C1 segment of cervical spinal cord (tissue), 14 donors: ENCODE measurements around the gene RIMBP2.
"Not testable (repeated sequence)": the region's sequence is repeated elsewhere in the genome, so short reads cannot be mapped to it uniquely, and the experiment has no call there.

ENCODE experiments used
- DNase-seq, 14 donors: peaks; one replicate each; lab custom pipeline; 2025; lab: John Stamatoyannopoulos, UW

The RIMBP2 gene, protein sequence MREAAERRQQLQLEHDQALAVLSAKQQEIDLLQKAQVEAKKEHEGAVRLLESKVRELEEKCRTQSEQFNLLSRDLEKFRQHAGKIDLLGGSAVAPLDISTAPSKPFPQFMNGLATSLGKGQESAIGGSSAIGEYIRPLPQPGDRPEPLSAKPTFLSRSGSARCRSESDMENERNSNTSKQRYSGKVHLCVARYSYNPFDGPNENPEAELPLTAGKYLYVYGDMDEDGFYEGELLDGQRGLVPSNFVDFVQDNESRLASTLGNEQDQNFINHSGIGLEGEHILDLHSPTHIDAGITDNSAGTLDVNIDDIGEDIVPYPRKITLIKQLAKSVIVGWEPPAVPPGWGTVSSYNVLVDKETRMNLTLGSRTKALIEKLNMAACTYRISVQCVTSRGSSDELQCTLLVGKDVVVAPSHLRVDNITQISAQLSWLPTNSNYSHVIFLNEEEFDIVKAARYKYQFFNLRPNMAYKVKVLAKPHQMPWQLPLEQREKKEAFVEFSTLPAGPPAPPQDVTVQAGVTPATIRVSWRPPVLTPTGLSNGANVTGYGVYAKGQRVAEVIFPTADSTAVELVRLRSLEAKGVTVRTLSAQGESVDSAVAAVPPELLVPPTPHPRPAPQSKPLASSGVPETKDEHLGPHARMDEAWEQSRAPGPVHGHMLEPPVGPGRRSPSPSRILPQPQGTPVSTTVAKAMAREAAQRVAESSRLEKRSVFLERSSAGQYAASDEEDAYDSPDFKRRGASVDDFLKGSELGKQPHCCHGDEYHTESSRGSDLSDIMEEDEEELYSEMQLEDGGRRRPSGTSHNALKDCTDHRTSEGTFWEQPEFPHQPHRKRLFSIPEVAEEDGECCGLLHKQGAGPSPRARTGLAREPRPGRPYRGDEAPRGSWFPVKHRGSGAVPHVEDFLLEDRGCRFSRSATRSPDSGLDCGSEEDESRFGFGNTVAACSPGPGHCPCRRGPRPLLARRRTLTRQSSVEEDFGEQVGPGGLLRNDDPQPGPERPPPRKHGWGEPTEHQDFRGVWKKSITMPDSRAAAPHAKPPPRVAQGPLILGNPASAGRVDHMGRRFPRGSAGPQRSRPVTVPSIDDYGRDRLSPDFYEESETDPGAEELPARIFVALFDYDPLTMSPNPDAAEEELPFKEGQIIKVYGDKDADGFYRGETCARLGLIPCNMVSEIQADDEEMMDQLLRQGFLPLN (N-terminal part only)

DNA sequence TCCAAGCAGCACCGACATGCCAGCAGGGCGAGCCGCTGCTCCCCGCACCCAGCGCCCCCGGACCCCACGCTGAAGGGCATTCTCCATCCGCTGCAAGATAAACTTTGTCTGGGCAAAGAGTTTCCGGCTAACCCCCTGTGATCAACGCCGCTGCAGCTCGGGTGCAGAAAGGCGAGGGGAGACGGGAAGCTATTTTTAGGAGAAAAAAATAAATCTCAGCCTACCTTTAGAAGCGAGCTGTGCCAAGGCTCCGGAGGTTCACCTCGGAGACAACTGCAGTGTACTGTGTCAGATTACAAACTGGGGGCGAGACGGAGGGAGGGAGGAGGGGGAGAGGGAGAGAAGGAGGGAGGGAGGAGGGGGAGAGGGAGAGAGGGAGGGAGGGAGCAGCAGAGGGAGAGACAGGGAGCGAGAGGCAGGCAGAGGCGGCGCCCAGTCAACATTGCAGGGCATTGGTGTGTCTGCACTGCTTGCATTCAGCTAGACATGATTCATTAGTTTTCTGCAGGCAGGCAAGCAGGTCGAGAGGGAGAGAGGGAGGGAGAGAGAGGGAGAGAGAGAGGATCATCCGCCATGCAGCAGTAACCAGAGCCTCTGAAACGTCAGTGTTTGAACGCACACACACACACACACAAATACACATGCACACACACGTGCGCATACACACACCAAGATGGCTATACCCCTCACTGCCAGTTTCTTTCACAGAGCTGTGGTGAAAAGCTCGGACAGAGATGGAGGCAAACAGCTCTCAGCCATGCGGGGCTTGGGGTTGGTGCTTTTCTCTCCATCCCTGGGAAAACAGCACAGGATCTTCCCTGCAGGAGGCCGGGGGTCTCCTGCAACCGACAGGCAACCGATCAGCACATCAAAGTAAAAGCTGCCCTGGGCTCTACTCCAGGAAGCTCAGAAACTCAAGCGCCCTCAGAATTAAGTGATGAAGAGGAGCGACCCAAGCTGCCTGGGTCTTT is at the start of gene RIMBP2:
Gene RIMBP2, minus strand, starts transcription at position 302 of the 971 bp plus-strand sequence. CDS start 237,286 bp downstream, outside the sequence.
- peak in 3 of 14 donors; percentile 16 to 33 (median 19) for DNase-seq

DNA sequence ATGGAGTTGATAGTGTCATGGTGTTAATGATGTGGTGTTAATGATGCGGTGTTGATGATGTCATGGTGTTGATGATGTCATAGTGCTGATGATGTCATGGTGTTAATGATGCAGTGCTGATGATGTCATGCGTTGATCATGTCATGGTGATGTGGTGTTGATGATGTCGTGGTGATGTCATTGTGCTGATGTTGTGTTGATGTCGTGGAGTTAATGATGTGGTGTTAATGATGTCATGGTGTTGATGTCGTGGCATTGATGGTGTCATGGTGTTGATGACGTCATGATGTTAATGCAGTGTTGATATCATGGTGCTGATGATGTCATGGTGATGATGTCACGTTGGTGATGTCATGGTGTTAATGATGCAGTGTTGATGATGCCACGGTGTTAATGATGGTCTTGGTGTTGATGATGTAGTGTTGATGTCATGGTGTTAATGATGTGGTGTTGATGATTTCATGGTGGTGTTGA is 49.1 kb upstream of the RIMBP2 start:
- DNase-seq, result no peak

DNA sequence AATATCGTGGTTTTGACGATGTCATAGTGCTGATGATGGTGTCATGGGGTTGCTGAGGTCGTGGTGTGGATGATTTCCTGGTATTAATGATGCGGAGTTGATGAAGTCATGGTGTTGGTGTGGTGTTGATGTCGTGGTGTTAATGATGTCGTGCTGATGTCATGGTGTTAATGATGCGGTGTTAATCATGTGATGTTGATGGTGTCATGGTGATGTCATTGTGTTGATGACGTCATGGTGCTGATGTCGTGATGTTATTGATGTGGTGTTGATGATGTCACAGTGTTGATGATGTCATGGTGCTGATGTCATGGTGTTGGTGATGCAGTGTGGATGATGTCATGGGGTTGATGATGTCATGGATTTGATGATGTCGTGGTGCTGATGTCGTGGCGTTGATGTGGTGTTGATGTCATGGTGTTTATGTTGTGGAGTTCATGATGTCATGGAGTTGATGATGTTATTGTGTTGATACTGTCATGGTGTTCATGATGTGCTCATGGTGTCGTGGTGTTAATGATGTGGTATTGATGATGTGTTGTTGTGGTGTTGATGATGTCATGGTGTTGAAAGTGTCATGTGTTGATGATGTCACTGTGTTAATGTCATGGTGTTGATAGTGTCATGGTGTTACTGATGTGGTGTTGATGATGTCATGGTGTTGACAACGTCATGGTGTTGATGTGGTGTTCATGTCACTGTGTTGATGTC is 48.5 kb upstream of the RIMBP2 start:
- DNase-seq, result no peak

DNA sequence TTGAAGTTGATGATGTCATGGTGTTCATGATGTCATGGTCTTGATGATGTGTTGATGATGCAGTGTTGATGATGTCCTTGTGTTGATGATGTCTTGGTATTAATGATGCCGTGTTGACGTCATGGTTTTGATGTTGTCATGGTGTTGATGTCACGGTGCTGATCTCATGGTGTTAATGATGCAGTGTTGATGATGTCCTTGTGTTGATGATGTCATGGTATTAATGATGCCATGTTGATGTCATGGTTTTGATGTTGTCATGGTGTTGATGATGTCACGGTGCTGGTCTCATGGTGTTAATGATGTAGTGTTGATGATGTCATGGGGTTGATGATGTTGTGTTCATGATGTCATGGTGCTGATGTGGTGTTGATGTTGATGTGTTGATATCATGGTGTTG is 48.0 kb upstream of the RIMBP2 start:
- no peak for DNase-seq

DNA sequence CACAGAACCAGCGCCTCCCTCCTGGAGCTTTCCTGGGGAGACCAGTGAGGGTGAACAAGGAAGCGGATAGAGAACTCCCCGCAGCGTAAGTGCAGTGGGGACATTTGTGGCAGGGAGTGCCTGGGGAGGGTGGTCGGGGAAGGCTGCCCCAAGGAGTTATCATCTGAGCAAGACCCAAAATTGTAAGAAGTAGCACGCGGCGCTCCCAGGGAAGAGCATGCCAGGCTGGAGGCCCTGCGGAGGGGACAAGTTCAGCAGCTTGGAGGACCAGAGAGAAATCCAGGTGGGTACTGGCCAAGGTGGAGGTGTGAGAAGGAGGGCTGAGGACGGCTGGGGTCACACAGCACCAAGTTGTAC is 46.2 kb upstream of the RIMBP2 start:
- no peak for DNase-seq

DNA sequence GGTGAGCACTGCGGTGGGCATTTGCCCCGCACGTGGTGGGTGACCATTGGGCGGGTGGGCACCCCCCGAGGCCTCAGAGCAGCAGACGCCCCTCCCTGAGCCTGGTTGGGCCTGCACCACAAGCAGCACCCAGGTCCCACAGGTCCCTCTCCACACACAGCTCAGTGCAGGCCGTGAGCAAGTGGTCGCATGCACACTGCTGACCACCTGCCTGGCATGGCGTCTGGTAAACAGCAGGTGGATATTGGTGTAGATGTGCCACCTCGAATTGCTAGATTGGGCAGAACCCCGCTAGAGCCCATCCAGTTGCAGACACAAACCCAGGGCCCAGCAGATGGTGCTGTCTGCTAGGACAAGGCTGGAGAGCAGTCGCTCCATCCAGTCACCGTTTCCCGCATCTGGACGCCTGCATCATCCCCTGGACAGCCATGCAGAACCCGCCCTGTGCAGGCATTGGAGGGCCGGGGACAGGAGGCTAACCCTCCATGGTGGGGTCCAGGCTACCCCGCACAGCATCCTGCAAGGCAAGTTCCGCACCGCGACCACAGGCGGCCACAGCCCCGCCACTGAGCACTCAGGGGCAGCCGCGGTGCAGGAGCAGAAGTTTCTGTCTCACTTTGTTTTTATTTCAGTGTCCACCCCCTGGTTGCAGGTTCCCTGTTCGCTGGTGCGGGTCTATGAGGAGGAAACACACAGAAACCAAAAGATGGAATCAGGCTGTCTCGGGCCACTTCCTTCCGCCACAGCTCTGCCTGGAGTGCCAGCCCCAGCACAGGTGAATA is 45.6 kb upstream of the RIMBP2 start:
- DNase-seq, result peak in 10 of 14 donors; percentile 5 to 59 (median 14)

DNA sequence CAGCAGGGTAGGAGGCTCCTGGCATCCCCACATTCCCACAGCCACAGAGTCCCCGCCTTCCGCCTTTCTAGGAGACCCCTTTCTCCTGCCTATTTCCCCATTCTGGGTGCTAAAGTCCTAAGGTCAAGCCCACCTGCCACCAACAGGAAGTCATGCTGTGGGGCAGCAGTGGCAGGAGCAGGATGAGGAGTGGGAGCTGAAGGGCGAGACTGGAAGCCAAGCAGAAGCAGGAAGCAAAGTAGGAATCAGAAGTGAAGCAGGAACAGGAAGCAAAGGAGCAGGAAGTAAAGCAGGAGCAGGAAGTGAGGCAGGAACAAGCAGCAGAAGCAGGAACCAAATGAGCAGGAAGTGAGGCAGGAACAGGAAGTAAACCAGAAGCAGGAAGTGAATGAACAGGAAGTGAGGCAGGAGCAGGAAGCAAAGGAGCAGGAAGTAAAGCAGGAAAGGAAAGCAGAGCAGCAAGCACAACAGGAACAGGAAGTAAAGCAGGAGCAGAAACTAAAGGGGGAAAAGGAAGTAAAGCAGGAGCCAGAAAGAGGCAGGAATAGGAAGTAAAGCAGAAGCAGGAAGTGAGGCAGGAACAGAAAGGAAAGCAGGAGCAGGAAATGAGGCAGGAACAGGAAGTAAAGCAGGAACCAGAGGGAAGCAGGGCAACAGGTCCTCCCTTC is 38.3 kb upstream of the RIMBP2 start:
- peak in 6 of 14 donors; percentile 1 to 25 (median 10) for DNase-seq

DNA sequence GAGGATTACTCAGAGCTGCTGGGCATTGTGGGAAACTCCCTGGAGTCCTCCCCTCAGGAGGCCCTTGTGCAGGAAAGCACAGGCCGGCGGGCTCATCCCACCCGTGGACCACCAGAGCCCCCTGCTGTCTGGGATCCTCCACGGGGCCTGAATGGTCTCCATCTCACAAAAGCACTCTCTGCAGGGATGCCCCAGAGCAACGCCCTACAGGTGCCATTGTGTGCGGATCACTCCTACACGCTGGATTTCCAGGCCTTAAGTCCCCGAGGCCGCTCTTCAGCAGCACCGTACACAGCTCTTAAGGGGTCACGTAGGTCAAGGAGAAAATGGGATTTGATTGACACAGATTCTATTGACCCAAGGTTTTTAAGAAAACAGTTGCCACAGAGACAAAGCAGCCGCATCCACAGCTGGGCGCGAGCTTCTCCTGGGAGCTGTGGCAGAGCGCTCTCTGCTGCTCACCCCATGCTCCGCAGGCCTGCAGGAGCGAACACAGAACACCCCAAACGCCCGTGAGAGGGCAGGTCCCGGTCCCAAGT is 36.7 kb upstream of the RIMBP2 start:
- no peak for DNase-seq

DNA sequence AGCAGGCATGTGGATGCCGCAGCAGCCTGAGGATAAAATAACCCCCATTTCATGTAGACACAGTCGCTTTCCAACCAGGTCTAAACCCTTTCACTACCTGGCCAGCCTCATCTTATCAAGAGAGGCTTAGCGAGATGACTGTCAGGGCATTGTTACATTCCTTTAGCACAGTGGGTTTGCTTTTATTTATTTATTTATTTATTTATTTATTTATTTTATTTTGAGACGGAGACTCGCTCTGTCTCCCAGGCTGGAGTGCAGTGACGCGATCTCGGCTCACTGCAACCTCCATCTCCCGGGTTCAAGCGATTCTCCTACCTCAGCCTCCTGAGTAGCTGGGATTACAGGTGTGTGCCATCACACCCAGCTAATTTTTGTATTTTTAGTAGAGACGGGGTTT is 35.9 kb upstream of the RIMBP2 start:
- not testable (repeated sequence) for DNase-seq

DNA sequence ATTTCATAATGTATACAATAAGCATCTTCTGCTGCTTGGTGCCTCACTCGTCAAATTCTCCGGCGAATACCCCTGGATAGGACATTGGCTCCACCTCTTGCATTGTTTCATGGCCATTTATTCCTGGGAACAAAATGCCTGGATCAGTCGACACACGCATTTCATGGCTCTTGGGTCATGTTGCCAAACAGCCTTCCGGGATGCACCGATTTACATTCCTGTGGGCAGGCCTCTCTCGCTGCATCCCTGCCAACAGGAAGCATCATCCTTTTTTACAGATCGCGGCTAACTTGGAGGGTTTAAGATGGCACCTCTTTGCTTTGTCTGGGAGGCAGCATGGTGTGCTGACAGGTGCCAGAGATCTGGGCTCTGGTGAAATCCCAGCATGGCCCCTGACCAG is 32.7 kb upstream of the RIMBP2 start:
- DNase-seq, result no peak

DNA sequence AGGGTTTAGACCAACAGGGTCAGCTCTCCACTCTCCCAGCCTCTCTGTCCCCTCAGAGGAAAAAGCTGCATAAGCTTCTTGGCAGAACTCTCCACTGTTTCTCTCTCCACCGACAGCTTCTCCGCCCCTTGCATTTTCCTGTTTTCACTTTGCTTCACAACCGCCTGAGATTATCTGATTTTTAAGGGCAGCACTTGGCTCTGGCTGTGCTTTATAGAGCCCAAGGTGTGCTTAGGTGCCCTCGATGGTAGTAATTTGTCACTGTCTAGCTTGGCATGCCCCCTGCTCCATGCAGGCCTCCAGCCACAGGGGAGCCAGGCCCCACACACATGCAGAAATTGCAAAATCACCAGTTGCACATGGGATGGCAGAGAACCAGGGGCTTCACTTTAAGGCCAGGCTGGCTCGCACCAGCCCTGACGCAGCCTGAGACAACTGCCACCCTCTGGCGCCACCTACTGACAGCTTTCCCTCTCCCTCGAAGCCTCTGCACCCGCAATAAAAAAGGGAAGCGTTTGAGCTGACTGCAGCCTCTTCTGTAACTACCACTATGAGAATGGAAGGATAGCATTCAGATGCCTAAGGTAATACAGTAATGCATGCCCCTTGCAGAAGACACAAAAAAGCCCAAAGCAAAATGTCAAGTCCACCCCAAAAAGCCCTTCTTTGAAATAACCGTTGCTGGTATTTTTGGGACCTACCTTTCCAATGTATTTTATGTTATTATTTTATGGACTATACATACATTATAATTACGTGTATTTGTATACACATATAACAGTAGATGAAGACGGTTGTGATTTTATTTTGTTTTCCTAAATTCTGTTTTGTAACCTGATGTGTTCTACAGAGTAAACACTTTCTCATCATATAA is 32.0 kb upstream of the RIMBP2 start:
- DNase-seq, result peak in 11 of 14 donors; percentile 4 to 76 (median 46)

DNA sequence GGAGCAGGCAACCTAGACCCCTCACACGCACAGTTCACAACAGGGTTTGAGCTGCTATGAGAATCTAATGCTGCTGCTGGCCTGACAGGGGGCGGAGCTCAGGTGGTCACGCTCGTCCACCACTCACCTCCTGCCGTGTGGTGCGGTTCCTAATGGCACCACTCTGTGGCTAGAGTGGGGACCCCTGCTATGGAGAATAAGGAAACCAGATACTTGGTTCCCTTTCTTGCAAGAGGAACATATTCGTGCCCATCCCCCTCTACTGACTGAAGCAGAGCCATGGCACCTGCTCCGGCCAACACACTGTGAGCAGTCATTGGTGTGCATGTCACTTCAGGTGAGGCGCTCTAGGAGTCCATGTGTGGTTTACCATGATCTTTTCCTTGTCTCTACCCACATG is 30.4 kb upstream of the RIMBP2 start:
- DNase-seq, result no peak

DNA sequence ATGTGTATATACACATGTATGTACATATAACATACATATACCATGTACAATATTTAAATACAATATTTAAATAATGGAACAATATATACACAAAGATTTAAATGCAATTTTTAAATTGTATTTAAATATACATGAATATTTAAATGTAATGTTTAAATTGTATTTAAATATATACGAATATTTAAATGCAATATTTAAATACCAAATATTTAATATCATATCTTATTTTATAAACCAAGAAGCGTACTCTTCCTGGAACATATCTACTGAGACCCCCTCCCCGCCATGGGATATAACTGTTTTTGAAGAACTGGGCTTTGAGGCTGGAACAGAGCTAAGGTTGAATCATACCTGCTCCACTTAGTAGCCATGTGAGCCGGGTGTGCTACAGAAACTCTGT is 29.8 kb upstream of the RIMBP2 start:
- DNase-seq, result no peak

DNA sequence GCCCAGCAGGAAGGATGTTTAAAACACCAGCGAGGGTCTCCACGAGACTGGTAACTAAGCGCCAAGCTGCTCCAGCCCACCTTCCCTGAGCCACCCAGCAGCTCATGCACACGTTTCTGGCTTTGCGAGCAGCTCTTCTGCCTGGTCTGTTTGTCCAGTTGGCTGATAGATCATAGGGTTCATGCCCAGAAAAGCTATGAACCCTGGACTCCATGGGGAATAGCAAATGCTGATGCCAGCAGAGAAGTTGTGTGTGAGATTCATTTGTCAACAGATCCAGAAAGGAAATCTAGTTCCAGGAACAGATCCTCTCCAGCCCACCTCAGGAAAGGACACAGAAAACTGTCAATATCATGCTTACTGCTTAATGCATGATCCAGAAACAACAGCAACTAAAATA is 28.2 kb upstream of the RIMBP2 start:
- no peak for DNase-seq

DNA sequence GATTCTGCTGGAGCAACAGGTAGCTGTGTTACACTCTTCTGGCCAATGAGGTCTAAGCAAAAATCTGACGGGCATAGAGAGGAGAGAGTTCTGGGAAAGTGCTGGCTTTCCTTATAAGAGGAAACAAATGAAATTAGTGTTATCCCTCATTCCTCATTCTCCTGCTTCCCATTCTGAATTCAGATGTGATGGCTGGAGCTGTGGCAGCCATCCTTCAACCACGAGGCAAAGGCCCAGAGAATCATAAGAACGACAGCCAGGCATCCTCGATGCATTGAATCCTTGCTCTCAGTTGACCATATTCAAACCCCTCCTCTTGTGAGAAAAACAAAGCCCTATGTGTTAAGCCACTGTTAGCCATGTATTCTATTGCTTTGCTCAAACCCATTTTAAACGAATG is 27.5 kb upstream of the RIMBP2 start:
- DNase-seq, result no peak

DNA sequence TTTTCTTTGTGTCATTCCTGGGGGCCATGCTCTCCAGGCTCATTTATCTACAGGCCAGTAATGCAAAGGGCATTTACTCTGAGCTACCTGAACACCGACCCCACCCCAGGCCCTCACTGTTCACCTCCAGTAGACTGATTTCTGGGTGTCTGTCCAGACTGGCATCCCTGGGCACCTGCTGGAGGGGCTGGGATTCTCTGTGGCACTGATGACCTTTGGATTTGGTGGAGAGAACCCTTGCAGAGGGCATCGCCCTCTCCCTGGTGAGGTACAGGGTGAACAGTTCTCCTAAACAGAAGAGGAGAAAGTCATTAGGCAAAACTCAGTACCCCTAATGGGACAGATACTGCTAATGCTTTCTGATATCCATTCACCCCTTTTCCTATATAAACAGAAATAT is 27.1 kb upstream of the RIMBP2 start:
- no peak for DNase-seq

DNA sequence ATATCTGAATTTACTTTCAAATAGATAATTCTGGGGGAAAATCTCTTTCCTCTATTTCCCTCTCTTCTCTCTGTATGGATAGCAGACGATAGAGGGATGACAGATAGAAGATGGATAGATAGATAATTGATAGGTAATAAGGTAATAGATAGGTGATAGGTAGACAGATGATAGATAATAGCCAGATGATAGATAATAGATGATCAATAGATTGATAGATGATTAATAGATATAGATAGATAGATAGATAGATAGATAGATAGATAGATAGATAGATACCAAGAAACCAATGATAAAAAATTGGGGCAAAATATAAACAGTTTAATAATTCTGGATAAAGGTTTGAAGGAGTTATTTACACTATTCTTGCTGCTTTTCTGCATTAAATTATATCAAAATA is 26.6 kb upstream of the RIMBP2 start:
- DNase-seq, result no peak
